Measurements from ENCODE around the gene RGS3. TPM values are rescaled to one million over a fixed set of nuclear protein-coding genes. Genes with fewer than 3 reads are reported as not detected.

RGS3 gene
- total RNA-seq, 1 experiment from 2014 or later, result 39.4 TPM

GRCh38 chr9:113589890-113590289 is 126.4 kb downstream of the RGS3 start:
- H3K4me2 ChIP-seq (ENCODE audit: low read length), result no peak overlapping the region
- no peak overlapping the region for H3K4me3 ChIP-seq (replicated peaks in 1 of 2; ENCODE audit: low read depth in 1 of 2, low read length in 2 of 2)
- ChIA-PET CTCF (interaction anchor here (0.8 to 11.8 kb wide), 5 partner anchors 11 to 144 kb away, joined by 3 to 287 read pairs (median 16); no protein-coding TSS in a partner anchor), RAD21 (ENCODE audit: low non-redundant PET in 1 of 2, low total read pairs in 2 of 2, uncharacterized antibody in 2 of 2, unreplicated experiment in 2 of 2) (interaction anchor here in 1 of 2 experiments (0.6 kb wide), 1 partner anchor 49 kb away, joined by 3 read pairs; no protein-coding TSS in a partner anchor), POLR2A (no interaction called here)
- H3K27ac ChIP-seq (ENCODE audit: low read depth, low read length), result no peak overlapping the region
- intact Hi-C loops (cut with micrococcal nuclease), result loop anchor here (2.0 kb wide), 1 partner anchor 143 kb away; no protein-coding TSS in a partner anchor
- no peaks in the 10 kb centered on the region for H4K20me1 ChIP-seq (ENCODE audit: insufficient read depth)
- H3K36me3 ChIP-seq (ENCODE audit: control insufficient read depth in 1 of 2, insufficient read depth in 2 of 2, low read length in 2 of 2), result 0 out of 4 replicates have a peak, but pooled peaks cover 0 to 4% of the 10 kb centered on the region in 2 experiments
- no TSS peak for BruUV-seq (replicated peaks)
- H3K9me2 ChIP-seq (ENCODE audit: insufficient read depth), result no peaks in the 10 kb centered on the region
- H2AFZ ChIP-seq (ENCODE audit: low read depth, low read length, poor library complexity, severe bottlenecking), result no peak overlapping the region
- no peaks in the 10 kb centered on the region for H3K79me2 ChIP-seq (ENCODE audit: insufficient read depth, low read length)
- H3K4me1 ChIP-seq (ENCODE audit: control insufficient read depth in 1 of 2, insufficient read depth in 2 of 2, low read length in 2 of 2), result peaks cover 9 to 16% of the 10 kb centered on the region in 2 experiments
- no peak overlapping the region for H3K9ac ChIP-seq (ENCODE audit: low read length)
- H3K27me3 ChIP-seq (ENCODE audit: insufficient read depth, low read length), result no peaks in the 10 kb centered on the region
- ATAC-seq, result no peak
- no peak for DNase-seq (ENCODE audit: low read depth, low spot score)
- H3K9me3 ChIP-seq (ENCODE audit: control insufficient read depth in 1 of 2, insufficient read depth in 1 of 2, low read depth in 1 of 2, low read length in 2 of 2), result no peaks in the 10 kb centered on the region
- no peak for TF ChIP-seq JUND (IDR thresholded peaks at IDR 0.05)
- TF ChIP-seq EZH2phosphoT487 (IDR thresholded peaks at IDR 0.05; ENCODE audit: borderline replicate concordance), result no peak
- no peak for TF ChIP-seq REST (IDR thresholded peaks at IDR 0.05; ENCODE audit: low read depth)
- TF ChIP-seq CEBPB (IDR thresholded peaks at IDR 0.05; ENCODE audit: low read depth), result no peak
- TF ChIP-seq ZFX (IDR thresholded peaks at IDR 0.05), result no peak
- no peak for TF ChIP-seq TCF7L2 (IDR thresholded peaks at IDR 0.05; ENCODE audit: borderline replicate concordance, extremely low read depth, insufficient read depth, insufficient read length)
- no peak for TF ChIP-seq MAX (IDR thresholded peaks at IDR 0.05)
- no peak for TF ChIP-seq SRF (IDR thresholded peaks at IDR 0.05; ENCODE audit: low read depth)
- TF ChIP-seq YY1 (IDR thresholded peaks at IDR 0.05; ENCODE audit: extremely low read depth, insufficient replicate concordance, low read depth, low read length), result no peak
- peak; percentile 79 for TF ChIP-seq RAD21 (IDR thresholded peaks at IDR 0.05; ENCODE audit: low read depth)
- no peak for TF ChIP-seq EGR1 (IDR thresholded peaks at IDR 0.05; ENCODE audit: low read depth)
- TF ChIP-seq ZNF274 (IDR thresholded peaks at IDR 0.05; ENCODE audit: low read depth, low read length), result no peak
- TF ChIP-seq FOSL1 (IDR thresholded peaks at IDR 0.05; ENCODE audit: low read depth), result no peak
- TF ChIP-seq ATF3 (IDR thresholded peaks at IDR 0.05), result no peak
- TF ChIP-seq CTCF (IDR thresholded peaks at IDR 0.05 in 2 of 3, conservative IDR thresholded peaks at IDR 0.05 in 1 of 3; ENCODE audit: borderline replicate concordance in 1 of 3, insufficient read depth in 1 of 3, low read depth in 2 of 3, low read length in 2 of 3), result peak; percentile 34 to 65 (median 37); a peak in 5 of 6 replicates
- no peak for TF ChIP-seq POLR2AphosphoS5 (IDR thresholded peaks at IDR 0.05; ENCODE audit: low read depth, low read length)
